ENCODE results near the gene EDIL3.

The EDIL3 gene

DNA sequence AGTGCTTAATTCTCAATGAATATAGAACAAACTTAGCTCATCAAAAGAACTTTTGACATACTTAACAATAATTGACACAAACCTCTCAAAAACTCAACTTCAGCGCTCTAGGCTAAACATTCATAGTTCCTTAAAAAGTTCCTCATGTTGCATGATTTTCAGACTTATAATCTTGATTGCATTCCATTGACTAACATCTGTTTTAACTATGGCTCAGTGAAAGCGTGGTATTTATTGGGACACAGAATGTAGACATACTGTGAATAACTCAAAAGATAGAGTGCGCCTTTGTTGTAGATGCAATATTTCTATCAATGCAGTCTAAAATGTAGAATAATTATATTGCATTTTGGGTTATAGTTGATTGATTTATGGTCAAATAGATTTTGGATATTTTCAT is 436.9 kb downstream of the EDIL3 start:
- FAIRE-seq = no peak

DNA sequence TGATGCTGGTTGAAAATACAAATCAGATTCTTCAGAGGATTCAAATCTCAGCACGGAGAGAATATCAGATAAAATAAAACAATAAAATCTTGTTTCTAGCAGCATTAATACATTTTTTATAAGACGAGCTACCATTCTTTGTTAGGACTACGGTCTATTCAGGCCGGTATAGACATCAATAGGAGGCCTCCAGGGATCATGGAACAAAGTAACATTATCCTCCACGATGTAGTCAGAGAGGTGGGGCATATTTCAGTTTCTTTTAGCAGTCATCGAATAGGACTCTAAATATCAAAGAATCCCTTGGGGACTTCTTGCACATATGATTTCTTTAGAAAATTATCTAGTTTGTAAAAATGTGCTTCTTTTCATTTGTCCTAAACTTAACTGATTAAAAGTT is 438.2 kb downstream of the EDIL3 start:
- FAIRE-seq = no peak

DNA sequence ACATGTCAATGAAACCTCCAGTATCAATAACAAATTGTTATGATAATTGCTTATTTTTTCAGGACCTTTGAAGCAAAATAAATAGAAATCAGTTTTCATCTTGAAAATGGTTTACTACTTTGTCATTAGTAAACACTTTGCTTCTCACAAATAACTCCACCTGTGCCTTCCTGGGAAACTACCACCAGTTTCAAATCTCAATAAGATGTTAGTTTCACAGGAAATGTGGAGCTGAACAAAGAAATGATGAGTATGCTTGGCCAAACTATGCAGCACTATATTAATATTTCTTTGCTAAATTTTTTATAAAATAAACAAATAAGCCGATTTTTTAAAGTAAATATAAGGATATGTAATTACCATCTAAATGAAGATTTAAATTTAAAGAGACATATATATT is 442.5 kb downstream of the EDIL3 start:
- FAIRE-seq = no peak

DNA sequence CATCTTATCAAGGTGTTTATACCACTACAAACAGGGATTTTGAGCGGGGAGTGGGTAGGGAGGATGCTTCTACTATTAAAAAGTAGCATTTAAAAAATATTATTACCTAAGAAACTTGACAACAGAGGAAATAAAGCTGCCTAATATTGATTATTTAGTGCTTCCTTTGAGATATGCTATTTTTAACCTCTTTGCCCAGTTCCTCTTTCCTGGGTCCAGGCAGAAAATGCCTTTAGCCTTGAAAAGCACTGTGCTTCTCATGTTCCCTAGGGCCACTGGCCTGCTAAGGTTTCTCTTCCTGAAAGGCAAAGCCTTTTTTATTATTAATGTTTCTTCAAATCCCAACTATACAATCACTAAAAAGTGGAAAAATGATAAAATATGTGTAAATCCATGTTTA is 446.8 kb downstream of the EDIL3 start:
- FAIRE-seq = no peak

DNA sequence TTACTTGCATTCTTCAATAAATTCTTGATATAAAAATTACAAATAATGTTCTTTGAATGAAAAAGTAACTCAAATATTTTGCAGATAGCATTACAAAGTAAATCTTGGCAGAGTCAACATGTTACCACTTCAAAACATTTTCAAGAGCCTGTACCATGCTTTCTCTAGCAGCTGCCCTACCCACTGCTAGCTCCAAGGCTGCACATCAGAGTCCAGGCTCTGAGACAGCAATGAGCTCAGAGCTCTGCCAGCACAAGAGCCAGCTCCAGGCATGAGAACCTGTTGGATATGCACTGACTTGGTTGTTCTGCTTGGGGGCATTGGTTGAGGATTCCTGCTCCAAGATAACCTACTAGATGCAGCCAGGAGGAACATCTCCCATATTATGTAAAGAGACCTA is 452.7 kb downstream of the EDIL3 start:
- FAIRE-seq = no peak

DNA sequence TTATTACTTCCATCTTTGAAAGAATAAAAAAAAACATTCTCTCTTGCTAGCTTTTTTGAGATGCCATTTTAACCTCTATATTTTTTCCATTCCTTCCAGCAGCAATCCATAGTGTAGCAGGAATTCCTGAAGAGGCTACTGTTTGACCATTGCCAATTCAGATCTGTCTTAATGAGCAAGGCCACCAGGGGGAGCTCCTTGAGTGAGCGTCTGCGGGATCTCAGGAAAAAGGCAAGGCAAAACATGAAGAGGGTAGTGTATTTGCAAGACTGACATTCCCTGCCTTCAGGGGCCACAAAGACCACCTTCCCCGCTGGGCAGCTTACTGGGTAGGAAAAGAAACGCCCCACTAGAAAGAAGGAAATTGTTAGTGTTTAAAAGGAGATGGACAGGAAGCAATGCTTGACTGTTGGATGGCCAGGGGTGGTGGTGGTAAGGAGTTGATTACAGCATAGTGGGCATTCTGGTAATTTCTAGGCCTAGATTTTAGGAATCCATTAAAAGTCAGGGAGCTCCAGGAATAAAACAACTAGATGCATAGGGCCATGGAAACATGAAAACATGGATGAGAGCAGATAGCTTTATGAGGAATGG is 457.4 kb downstream of the EDIL3 start:
- no peak for FAIRE-seq

DNA sequence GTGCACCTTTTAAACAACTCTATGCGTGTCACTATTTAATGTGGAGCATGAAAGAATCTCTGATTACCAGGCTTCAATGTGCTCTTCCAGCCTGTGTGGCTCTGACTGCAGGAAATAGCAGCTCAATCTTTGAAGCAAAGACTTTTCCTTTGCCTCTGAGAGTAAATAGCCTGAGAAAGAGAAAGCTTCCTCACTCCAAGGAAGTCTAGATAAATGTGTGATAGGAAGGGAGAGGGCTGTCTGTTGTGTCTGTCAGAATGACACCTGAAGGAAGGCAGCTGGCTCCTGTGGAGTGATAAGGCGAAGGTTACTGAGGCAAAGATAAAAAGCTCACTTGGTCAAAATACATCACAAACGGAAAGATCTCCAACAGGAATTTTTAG is 458.7 kb downstream of the EDIL3 start:
- no peak for FAIRE-seq

DNA sequence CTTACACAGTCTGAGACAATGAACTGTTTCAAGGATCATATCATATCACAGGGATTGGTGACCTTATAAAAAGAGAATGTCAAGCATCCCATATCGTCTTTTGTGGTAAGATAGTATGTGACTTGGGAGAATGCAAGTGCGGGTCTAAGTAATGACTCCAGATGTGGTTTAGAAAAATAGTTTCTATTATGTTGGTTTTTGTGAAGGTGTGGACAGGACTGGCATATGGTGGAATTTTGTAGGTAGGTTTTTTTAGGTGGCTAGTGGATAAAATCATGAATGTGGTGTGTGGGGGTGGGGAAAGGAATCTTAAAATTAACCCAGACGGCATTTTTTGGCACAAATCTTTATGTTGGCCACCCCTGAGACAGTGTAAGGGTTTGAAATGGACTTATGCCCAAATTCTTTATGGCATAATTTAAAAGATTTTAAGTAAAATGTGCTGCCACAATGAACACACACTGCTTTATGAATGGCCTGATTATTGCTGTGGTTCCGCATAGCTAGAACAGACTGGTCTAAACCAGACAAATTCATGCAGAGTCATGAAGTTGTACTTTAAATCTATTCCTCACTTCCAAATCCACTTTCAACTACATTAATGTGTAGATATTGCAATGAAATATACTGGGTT is 459.2 kb downstream of the EDIL3 start:
- no peak for FAIRE-seq

DNA sequence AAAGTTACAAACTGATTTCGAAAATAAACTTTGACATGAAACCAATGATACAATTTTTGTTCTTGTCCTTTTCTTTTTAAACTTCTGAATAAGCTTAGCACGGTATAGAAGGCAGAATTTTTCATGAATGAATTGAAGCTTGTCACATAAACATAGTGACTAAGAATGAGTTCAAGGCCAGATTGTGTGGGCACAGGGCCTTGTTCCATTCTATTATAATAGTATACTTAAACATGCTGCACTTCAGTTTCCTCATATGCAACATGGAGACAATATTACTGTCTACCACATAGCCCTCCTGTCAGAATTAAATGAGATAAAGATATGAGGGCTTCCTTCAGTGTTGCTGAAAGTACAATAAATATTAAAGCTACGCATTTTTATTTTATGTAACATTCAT is 459.8 kb downstream of the EDIL3 start:
- FAIRE-seq = no peak

DNA sequence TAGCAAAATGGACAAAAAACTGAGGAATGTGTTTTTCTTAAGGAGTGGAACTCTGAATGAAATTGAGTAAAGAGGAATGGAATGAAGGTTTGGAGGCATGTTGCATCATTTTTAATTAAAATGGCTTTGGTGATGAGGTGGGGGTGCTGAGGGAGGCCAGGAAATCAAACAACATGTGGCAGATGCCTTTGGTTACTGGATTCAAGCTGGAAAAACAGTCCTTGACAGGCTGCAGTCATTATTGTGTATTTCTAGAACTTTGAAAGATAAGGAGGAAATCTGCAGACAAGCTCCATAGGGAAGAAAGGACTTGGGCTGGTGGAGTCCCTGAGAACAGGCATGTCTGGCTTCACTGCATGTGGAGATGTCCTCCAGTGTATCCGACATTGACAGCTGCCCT is 460.5 kb downstream of the EDIL3 start:
- no peak for FAIRE-seq

DNA sequence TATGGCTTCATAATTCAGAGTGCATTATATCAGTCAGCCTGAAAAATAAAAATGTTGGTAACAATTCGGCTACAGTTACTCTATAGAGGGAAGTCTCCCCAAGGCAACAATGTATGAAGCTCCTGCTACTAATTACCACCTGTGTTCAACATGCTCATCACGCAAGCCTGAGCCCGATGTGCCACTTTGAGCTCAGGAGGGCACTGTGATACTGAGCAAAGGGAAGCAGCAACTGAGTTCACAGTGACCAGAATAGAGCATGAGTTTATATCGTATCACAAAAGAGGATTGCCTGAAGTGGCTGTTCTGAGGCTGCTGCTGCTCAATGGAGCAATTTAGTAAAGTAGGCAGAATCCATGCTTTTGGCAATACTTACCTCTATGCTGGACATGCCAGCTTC is 462.0 kb downstream of the EDIL3 start:
- no peak for FAIRE-seq

DNA sequence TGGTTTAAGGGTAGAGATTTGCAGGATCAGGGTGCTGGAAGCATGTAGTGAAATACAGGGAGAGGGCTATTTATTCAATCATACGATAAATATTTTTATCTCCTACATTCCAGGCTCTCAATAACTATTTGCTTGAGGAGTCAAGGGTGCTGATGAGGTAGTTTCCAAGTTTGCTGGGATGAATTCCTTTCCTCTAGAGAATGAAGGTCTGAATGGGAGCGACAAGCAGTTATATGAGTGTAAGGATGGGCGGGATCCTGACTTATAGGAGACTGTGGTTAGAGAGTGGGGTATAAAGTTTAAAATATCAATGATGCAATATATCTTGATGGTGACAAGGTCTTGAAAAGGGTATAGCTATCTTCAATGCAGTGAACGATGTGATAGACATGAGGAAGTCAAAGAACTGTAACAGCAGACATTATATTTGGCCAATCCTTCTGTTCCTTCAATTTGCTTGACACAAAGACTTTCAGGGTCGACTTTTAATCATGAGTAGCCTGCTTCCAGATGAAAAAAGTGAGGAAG is 462.9 kb downstream of the EDIL3 start:
- no peak for FAIRE-seq

DNA sequence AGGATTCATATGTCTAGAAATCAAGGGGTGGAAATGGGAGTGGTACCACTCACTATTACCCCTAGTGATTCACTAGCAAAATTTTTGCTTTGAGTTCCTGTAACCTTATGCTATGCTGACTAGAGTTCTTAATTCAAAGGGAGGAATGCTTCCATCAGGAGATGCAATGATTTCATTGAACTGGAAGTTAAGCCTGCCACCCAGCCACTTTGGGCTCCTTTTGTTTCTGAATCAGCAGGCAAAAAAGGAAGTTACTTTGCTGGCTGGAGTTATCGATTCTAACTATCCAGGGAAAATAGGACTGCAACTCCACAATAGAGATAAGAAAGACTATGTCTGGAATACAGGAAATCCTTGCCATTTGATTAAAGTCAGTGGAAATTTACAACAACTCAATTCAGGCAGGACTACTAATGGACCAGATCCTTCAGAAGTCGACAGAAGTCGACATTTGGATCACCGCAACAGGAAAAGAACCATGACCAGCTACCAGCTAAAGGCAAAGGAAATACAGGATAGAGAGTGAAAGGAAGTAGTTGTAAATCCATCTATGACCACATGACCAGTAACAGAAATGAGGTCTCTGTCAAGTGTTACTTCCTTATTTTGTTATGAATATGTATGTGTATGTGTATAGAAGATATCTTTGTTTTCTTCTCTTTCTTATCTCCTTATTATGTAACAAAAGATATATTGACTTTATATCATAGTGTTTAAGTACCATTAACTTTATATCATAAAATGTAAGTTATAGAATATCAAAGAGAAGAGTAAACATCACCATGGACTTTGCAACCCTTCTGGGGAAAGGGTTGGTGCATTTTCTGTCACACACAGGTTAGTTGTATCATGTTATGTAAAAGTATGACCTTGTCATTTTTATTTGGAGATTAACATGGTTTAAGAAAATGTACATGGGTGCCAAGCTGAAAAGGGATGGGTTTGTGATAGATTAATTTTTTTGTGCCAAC is 465.3 kb downstream of the EDIL3 start:
- no peak for FAIRE-seq

DNA sequence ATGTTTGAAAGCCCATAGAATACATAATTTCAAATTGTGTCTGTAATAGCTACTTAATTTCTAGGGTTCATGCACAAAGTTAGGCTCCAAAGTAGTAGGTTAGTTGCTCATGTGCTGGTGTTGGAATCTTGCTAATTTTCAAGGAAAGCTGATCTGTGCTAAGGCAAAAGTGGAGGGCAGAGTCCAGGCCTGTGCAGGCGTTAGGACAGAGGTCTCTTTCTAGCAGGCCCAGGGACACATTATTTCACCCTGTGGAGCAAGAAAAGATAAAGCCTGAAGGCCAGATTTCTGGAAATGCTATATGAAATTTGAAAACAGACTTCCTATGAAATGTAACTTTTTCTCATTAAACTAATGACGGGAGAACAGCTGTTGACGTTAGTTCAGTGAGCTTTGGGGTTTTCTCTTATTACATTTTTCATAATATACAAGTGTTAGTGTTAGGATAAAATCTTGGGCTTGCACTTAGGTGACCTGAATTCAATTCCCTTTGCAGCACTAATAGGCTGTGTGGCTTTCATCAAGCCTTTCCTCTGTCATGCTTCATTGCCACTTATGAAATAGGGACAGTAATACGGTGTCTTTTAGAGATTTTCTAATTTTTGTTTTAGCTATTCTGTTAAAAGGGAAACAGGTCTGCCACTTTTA is 467.3 kb downstream of the EDIL3 start:
- FAIRE-seq = no peak

DNA sequence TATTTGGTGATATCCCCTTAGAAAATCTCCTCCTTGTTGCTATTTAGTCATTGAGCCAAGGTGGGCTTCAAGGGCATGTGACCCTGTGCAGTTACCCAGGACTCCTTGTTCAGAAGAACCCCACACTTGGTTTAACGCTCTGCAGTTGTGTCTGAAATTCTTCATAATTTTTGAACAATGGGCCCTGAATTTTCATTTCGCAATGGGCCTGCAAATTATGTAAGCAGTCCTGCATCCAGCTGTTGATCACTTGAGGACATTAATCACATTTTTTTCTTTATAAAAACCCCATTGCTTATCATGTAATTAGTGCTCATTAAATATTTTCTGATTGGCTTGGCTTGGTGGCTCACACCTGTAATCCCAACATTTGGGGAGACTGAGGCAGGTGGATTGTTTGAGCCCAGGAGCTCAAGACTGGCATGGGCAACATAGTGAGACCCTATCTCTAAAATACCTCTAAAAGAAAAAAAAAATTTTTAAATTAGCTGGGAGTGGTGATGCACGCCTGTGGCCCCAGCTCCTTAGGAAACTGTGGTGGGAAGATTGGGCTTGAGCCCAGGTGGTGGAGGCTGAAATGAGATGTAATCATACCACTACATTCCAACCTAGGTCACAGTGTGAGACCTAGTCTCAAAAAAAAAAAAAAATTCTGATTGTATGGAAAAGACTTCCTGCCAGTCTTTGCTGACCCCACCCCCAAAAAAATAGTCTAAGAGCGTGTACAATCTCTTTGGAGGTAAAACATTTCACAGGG is 469.8 kb downstream of the EDIL3 start:
- no peak for FAIRE-seq

DNA sequence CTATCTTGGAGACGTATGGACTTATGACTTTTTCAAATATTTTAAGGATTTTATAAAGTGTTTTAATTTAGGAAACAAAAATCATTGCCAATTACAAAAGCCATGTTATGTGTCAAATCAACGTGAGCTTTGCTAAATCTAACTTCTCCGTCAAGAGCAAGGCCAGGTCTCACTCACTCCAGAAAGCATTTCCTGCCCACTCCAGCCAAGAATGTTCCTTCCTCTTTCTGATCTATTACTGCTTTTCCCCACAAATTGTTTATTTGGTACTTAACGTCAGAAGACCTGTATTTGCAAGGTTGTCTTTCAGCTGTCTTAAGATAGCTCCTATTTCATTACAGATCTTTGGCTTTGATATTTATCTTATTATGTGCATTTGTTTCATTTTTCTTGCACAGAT is 470.5 kb downstream of the EDIL3 start:
- FAIRE-seq = no peak

DNA sequence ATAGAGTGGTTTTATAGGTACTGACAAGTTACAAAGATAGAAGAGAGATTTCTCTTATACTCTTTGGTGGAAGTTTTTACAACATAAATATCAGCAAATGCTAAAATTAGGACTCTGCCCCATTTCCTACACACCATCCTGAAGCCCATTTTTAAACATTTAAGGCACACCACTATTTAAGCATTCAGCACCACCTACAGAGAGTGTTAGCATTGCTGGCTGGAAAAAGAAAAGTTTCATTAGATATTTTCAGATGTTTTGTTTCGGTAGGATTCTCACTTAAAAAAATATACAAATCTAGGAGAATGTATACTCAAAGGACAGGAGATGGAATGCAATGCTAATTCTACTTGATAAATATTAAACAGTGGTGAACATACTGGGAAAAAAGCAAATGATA is 471.1 kb downstream of the EDIL3 start:
- FAIRE-seq = no peak

DNA sequence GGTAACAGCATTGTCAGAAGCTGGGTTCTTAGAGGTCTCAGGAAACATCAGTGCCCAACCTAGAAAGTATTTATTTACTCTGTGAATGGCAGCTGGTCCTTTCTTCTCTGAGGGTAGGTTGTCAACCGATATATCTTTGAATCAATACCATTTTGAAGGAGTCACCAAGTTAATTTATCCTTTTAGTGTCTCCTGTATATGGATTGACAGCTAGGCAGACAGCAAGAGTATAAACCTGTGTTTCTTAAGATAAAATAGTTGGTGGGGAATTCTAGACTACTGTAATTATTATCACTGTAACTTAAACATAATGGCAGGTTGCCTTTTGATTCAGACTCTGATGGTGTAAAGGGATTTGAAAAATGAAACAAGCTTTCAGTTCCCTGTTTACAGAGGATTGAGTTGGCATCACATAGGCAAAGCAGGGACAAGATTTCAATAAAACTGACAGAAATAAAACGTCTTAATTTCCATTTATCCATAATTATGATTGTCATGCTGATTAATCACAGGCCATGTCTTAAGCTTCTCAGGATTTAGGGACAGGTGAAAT is 473.2 kb downstream of the EDIL3 start:
- FAIRE-seq = no peak

DNA sequence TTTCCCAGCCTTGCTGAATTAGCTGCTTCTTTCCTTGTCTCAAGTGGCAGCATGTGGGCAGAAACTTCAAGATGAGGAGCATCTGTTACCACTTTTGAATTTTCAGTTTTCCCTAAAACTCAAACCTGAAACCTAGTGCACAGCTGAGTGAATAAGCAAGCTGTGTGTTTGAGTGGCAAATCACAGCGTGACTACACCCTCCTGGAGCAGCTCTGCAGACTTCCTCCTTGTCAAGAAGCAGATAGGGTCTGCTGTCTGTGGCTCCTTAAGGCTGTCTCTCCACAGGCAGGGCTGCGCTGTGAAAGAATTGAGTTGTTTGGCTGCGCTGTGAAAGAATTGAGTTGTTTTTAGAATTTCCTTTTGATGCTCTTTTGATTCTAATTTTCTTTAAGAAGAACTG is 484.4 kb downstream of the EDIL3 start:
- no peak for FAIRE-seq

DNA sequence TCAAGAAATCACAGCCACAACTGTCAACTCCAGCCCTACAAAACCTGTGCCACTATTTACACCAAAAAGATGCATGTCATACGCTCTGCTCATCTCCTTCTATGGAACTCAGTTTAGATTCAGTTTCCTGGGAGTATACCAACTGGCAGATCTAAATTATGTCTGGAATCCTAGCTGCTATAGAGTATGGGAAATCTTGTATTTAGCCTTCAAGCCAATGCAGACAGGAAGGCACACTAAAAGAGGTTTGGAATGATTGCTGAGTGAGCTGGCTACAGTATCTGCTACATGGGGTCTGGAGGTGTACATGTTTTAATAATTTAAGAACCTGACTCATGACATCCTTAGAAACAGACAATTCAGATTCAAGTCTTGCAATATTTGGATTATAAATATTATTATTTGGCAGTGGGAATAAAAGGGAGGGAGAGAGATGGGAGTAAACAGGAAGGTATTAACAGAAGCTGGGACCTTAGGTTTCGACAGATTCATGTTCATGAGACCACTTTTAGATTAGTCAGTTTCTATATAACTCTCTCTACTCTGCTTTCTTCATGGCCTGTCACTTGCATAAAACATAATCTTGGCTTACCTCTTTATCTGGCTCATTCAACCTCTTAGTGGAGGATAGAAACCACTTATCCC is 485.2 kb downstream of the EDIL3 start:
- no peak for FAIRE-seq

DNA sequence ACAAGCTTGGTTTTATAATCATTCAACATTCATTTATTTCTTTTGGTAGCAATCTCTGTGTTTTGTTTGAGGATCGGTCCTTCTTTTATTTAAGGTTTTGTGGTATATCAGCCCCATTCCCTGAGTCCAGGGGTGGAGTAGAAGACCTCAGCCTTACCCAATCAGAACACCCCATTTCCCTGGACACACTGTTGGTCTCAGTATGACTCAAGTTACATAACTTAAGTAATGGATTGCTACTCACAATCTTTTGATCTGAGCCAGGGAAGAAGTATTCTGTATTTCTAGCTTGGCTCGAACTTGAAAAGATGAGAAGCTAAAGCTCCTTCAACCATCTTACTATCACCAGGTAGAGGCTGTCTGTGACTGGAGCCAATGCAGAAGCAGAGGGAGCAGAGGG is 488.8 kb downstream of the EDIL3 start:
- FAIRE-seq = no peak

DNA sequence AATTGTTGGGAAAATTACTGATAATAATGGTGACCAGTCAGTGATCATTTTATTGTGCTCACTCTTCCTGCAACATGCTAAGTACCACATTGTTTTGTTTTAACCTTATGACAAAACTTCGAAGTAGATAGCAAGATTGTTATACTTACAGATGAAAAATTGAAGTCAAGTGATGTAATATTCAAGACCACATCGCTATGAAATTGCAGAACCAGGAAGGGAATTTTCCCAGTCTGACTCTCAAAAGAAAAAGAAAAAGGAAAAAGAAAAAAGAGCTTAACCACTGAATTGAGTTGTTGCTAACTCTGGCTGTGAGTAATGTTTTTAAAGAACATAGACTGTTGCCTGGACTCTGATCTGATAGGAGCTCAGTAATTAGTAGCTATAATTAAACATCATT is 493.4 kb downstream of the EDIL3 start:
- no peak for FAIRE-seq
